MM.1S (cell line): ENCODE measurements around the gene MAPK4.
"Not testable (repeated sequence)": the region's sequence is repeated elsewhere in the genome, so short reads cannot be mapped to it uniquely, and the experiment has no call there.

Experiments used
- DNase-seq: peaks from one replicate; pipeline ENCODE4 v3.0.0-alpha.2; 2015
- H2AFZ ChIP-seq: fragments of 300-600 bp; sonication (generic); 2 replicates; pipeline ENCODE4 v1.6.0; 2016; ENCODE audit warnings: antibody characterized with exemption, low read length
- H3F3A ChIP-seq: fragments of 300-600 bp; sonication (generic); 2 replicates; pipeline ENCODE4 v1.6.1; 2016; ENCODE audit warnings: mild to moderate bottlenecking, antibody characterized with exemption, low read length, moderate library complexity, mixed read lengths; ENCODE audit not compliant: insufficient read depth
- H3K27ac ChIP-seq: fragments of 300-600 bp; sonication (generic); 2 replicates; pipeline ENCODE4 v1.5.1; 2016; ENCODE audit warnings: mild to moderate bottlenecking, low read length
- H3K27me3 ChIP-seq: fragments of 300-600 bp; sonication (generic); replicated peaks from 2 replicates; pipeline ENCODE4 v1.6.0; 2016; ENCODE audit warnings: low read length; ENCODE audit not compliant: insufficient read depth
- H3K36me3 ChIP-seq: fragments of 300-600 bp; sonication (generic); replicated peaks from 2 replicates; pipeline ENCODE4 v1.6.1; 2016; ENCODE audit warnings: mild to moderate bottlenecking, low read length, mixed read lengths; ENCODE audit not compliant: insufficient read depth
- H3K4me1 ChIP-seq: fragments of 300-600 bp; sonication (generic); 2 replicates; pipeline ENCODE4 v1.6.1; 2016; ENCODE audit warnings: low read length, mixed read lengths
- H3K4me2 ChIP-seq: fragments of 300-600 bp; sonication (generic); 2 replicates; pipeline ENCODE4 v1.6.0; 2016; ENCODE audit warnings: low read depth, low read length
- H3K4me3 ChIP-seq: fragments of 300-600 bp; sonication (generic); 2 replicates; pipeline ENCODE4 v1.5.1; 2016; ENCODE audit warnings: low read length, mixed read lengths
- H3K79me2 ChIP-seq: fragments of 300-600 bp; sonication (generic); 2 replicates; pipeline ENCODE4 v1.6.1; 2016; ENCODE audit warnings: mixed run types, low read length, mixed read lengths
- H3K9ac ChIP-seq: fragments of 300-600 bp; sonication (generic); 2 replicates; pipeline ENCODE4 v1.6.1; 2016; ENCODE audit warnings: low read length, mixed read lengths
- H3K9me2 ChIP-seq: fragments of 300-600 bp; sonication (generic); replicated peaks from 2 replicates; pipeline ENCODE4 v1.6.1; 2016; ENCODE audit warnings: mild to moderate bottlenecking, low read length, mixed read lengths; ENCODE audit not compliant: insufficient read depth
- H3K9me3 ChIP-seq: fragments of 300-600 bp; sonication (generic); replicated peaks from 2 replicates; pipeline ENCODE4 v1.6.1; 2016; ENCODE audit warnings: mild to moderate bottlenecking, low read length, mixed read lengths; ENCODE audit not compliant: insufficient read depth
- H4K20me1 ChIP-seq: fragments of 300-600 bp; sonication (generic); 2 replicates; pipeline ENCODE4 v1.6.1; 2016; ENCODE audit warnings: mild to moderate bottlenecking, low read length, moderate library complexity, mixed read lengths; ENCODE audit not compliant: insufficient read depth
- EZH2 ChIP-seq: fragments of 300-600 bp; sonication (generic); optimal IDR thresholded peaks from 2 replicates; pipeline ENCODE3; 2017; ENCODE audit warnings: low read depth, mild to moderate bottlenecking, antibody characterized with exemption, low read length, mixed read lengths
- EZH2phosphoT487 ChIP-seq: fragments of 300-600 bp; sonication (generic); IDR thresholded peaks from 2 replicates; pipeline ENCODE4 v1.6.1; 2018; ENCODE audit warnings: antibody characterized with exemption, low read length
- TF ChIP-seq, protein P1 (sequence below): fragments of 300-600 bp; sonication (generic); IDR thresholded peaks from 2 replicates; pipeline ENCODE4 v1.5.1; 2016; ENCODE audit warnings: antibody characterized with exemption, low read length, mixed read lengths

Gene MAPK4

DNA sequence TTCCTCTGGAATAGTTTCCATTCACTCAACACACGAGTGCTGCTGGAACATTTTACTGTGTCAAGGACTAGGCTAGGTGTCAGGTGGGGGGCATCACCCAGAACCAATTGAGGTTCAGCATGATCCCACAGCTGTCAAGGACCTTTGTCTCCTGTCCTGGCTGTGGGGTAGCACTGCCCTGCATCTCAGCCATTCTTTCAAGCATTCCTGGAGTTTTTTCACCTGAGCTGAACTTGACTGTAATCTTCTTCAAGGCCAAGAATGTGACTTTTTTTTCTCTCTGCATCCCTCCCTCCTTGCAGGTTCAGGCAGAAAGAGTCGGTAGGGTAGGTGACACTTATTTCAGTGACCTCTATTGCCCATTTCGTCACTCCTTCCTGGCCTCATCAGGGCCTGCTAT is 3.5 kb downstream of the MAPK4 start:
- no peaks in the 10 kb centered on the region for H3K9me3 ChIP-seq
- no peak for DNase-seq
- H3K79me2 ChIP-seq = no peaks in the 10 kb centered on the region
- H3K9me2 ChIP-seq = no peaks in the 10 kb centered on the region
- no peaks in the 10 kb centered on the region for H3F3A ChIP-seq
- H3K36me3 ChIP-seq = no peaks in the 10 kb centered on the region
- H3K27ac ChIP-seq = no peak overlapping the region
- H4K20me1 ChIP-seq = no peaks in the 10 kb centered on the region
- peaks cover 18% of the 10 kb centered on the region for H3K27me3 ChIP-seq
- H3K4me1 ChIP-seq = no peaks in the 10 kb centered on the region
- TF ChIP-seq EZH2 (no peak), EZH2phosphoT487 (no peak)
- TF ChIP-seq, protein P1, sequence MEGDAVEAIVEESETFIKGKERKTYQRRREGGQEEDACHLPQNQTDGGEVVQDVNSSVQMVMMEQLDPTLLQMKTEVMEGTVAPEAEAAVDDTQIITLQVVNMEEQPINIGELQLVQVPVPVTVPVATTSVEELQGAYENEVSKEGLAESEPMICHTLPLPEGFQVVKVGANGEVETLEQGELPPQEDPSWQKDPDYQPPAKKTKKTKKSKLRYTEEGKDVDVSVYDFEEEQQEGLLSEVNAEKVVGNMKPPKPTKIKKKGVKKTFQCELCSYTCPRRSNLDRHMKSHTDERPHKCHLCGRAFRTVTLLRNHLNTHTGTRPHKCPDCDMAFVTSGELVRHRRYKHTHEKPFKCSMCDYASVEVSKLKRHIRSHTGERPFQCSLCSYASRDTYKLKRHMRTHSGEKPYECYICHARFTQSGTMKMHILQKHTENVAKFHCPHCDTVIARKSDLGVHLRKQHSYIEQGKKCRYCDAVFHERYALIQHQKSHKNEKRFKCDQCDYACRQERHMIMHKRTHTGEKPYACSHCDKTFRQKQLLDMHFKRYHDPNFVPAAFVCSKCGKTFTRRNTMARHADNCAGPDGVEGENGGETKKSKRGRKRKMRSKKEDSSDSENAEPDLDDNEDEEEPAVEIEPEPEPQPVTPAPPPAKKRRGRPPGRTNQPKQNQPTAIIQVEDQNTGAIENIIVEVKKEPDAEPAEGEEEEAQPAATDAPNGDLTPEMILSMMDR = no peak
- no peak overlapping the region for H3K4me2 ChIP-seq
- H2AFZ ChIP-seq = no peak overlapping the region
- no peak overlapping the region for H3K4me3 ChIP-seq
- no peak overlapping the region for H3K9ac ChIP-seq

DNA sequence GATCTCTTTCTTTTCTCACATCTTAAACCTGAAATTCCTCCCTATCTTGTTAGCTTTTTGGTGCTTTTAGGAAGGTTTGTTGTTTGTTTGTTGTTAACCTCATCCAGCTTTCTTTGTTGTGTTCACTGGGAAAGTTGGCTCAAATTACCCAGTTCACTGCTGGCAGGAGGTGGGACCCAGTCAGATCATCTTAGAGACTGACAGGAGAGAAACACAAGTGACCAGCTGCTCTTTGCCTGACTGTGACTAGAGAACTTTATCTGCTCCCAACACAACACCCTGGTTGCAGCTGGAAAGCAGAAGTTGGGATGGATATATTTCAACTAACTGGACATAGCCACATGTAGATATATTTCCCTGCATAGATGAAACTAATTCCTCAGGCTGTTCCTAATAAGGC is 10.0 kb downstream of the MAPK4 start:
- H3K9me3 ChIP-seq = no peaks in the 10 kb centered on the region
- no peaks in the 10 kb centered on the region for H3K9me2 ChIP-seq
- H3K36me3 ChIP-seq = no peaks in the 10 kb centered on the region
- no peaks in the 10 kb centered on the region for H3K4me1 ChIP-seq
- TF ChIP-seq EZH2phosphoT487 (no peak), EZH2 (no peak)
- TF ChIP-seq, protein P1 = no peak
- H4K20me1 ChIP-seq = no peaks in the 10 kb centered on the region
- H3F3A ChIP-seq = no peaks in the 10 kb centered on the region
- H2AFZ ChIP-seq = no peak overlapping the region
- no peak overlapping the region for H3K4me2 ChIP-seq
- no peak overlapping the region for H3K27ac ChIP-seq
- no peak overlapping the region for H3K9ac ChIP-seq
- no peaks in the 10 kb centered on the region for H3K79me2 ChIP-seq
- no peak overlapping the region for H3K4me3 ChIP-seq
- no peaks in the 10 kb centered on the region for H3K27me3 ChIP-seq
- no peak for DNase-seq

DNA sequence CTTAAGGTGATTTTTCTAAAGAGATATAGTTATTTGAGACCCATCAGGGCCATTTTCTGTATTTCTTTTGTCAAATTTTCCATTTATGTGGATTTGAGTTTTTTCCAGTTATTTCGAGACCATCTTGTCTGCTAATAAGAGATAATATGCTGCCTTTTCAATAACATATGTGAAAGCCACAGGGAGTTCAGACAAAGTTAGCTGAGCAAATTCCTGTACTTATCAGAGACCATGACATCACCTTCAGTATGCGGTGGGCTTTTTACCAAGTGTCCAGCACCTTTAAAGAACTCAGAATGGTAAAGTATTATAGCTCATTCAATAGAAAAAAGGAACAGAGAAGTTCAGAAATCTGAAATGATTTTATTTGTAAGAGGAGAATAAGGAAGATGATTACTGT is 11.7 kb downstream of the MAPK4 start:
- Histone ChIP-seq H3K79me2 (no peaks in the 10 kb centered on the region), H2AFZ (no peak overlapping the region), H3K4me2 (no peak overlapping the region), H3K9ac (no peak overlapping the region), H3K27ac (no peak overlapping the region), H4K20me1 (no peaks in the 10 kb centered on the region), H3K4me3 (no peak overlapping the region), H3K27me3 (no peaks in the 10 kb centered on the region), H3F3A (no peaks in the 10 kb centered on the region), H3K9me2 (no peaks in the 10 kb centered on the region), H3K36me3 (no peaks in the 10 kb centered on the region), H3K4me1 (no peaks in the 10 kb centered on the region), H3K9me3 (no peaks in the 10 kb centered on the region)
- no peak for DNase-seq
- TF ChIP-seq, protein P1 = no peak
- TF ChIP-seq EZH2 (no peak), EZH2phosphoT487 (no peak)

DNA sequence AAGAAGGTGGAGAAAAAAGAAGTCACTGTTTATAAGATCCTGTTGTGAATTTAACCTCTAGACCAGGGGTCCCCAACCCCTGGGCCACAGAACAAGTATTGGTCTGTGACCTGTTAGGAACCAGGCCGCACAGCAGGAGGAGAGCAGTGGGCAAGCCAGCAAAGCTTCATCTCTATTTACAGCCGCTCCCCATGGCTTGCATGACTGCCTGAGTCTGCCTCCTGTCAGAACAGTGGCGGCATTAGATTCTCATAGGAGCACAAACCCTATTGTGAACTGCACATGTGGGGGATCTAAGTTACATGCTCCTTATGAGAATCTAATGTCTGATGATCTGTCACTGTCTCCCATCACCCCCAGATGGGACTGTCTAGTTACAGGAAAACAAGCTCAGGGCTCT is 13.3 kb downstream of the MAPK4 start:
- H3K4me3 ChIP-seq, H3K9me2 ChIP-seq, H4K20me1 ChIP-seq, H3K9ac ChIP-seq, H2AFZ ChIP-seq, H3K4me2 ChIP-seq, H3F3A ChIP-seq, H3K4me1 ChIP-seq, H3K27me3 ChIP-seq, H3K9me3 ChIP-seq, H3K27ac ChIP-seq, H3K36me3 ChIP-seq, H3K79me2 ChIP-seq, DNase-seq: not testable (repeated sequence)
